ENCODE data around the gene SNTA1.
"Not testable (repeated sequence)": the region's sequence is repeated elsewhere in the genome, so short reads cannot be mapped to it uniquely, and the experiment has no call there.

The SNTA1 gene

DNA sequence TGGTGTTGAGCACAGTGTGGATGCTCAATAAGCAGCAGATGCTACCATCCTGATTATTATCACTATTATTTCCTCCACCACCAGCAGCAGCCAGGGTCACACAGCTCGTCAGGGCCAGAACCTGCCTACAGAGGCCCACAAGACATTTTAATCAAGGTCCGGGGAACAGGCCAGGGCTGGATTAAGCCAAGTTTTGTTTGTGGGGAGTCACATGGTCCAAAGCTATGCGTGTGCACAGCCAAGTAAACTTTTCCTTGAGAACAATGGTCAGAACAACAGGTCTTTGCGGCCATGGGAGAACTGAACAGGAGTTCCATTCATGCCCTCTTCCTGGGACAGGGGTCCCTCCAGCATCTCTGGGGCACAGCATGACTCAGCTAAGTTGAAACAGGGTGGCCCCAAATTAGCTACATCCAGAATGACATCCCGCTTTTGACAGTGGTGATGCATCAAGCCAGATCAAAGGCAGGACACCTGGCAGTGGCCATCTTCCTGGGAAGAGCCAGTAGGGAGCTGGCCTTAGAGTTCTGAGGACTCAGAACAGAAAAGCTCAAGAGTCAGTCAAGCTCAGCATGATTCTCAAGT lies 11.7 kb downstream of the SNTA1 start:
- DNase-seq = peak in 8 of 14 donors; percentile 10 to 68 (median 34)

- not testable (repeated sequence) for DNase-seq
Measured at GRCh38 chr20:33423875-33424274, 19.7 kb downstream of the SNTA1 start.

DNA sequence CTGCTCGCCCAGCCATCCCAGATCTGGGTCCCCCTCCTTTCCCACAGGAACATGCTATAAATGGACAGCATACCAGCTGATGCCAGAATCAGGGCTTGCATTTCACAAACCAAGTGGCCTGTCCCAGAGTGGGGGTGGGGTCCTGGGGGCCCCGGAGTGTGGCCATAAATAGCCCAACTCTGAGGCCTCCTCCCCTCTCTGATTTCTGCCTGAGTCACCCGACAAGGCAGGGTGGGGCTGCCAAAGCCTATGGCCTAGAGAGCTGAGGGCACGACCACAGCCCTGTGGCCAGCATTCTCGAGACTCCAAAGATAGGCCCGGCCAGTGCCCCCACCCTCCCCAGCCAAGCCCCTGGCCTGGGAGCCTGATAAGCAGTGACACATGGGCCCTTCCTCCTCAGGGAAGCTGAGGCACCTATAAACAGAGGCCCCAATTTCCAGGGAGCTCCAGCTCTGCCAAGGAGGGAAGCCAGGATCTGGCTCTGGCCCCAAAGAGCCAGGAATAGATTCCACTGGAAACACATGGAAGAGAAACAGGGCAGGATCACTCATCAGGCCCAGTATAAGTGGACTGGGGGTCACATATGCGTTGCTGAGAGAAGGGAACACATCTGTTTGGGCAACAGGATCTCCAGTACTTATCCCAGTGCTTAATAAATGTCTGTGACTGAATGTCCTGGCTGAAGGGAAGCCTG lies 20.3 kb downstream of the SNTA1 start:
- DNase-seq = no peak

DNA sequence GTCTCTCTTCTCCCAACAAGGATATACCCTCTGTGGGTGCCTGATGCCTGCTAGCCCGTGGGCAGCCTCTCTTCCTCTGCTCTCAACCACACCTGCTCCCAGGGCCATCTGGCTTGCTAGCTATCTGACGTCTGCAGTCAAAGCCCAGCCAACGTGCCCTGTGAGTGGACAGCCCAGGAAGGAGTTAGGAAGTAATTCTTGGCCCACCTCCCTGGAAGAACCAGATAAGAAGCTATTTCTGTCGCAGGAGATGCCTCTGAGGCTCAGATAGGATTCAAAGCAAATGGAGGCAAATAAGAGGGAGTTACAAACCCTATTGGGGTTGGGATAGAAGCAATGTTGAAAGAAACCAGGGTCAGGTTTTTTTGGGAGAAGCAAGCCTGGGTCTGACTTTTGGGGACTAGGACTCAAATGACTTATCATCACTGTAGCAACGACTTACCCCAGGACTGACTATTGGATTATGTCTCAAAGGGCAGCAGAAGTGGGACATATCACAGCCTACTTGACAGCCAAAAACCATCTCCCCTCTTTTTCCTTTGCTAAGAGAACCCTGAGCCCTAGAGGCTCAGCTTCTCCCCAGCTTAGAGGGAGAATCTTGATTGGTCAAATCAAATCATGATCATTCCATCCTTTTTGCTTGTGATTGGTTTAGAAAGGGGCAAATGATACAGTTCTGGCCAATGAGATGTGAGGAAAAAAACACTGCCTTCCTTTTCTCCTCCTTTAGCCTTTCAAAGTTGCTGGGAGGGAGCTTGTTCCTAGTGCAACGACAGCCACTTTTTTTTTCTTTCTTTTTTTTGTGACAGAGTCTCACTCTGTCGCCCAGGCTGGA lies 24.2 kb downstream of the SNTA1 start:
- no peak for DNase-seq

DNA sequence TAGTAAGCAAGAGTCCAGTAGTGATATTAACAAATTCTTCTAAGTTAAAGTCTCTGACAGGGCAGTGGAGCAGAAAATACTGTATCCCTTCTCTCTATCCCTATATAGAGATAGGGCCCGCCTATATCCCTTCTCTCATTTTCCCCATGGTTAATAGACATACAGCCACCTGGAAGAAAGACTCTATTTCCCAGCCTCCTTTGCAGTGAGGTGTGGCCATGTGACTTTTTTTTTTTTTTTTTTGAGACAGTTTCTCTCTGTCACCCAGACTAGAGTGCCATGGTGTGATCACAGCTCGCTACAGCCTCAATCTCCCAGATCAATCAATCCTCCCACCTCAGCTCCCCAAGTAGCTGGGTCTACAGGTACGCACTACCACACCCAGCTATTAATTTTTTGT lies 25.5 kb downstream of the SNTA1 start:
- no peak for DNase-seq

DNA sequence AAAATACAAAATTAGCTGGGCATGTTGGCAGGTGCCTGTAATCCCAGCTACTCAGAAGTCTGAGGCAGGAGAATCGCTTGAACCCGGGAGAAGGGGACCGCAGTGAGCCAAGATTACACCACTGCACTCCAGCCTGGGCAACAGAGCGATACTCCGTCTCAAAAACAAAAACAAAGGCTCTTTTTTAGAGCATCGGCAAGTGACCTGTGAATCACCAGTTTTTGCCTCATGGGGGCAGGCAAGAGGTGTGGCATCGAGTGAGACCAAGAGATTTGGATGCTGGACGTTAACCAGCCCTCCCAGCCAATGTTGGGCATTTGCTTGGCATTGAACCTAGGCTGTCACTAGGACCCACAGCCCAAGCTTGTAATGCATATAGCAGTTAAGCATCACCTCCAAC lies 27.6 kb downstream of the SNTA1 start:
- DNase-seq = peak in 8 of 14 donors; percentile 5 to 29 (median 18)

GRCh38 chr20:33412484-33412838 lies 31.1 kb downstream of the SNTA1 start:
- no peak for DNase-seq

DNA sequence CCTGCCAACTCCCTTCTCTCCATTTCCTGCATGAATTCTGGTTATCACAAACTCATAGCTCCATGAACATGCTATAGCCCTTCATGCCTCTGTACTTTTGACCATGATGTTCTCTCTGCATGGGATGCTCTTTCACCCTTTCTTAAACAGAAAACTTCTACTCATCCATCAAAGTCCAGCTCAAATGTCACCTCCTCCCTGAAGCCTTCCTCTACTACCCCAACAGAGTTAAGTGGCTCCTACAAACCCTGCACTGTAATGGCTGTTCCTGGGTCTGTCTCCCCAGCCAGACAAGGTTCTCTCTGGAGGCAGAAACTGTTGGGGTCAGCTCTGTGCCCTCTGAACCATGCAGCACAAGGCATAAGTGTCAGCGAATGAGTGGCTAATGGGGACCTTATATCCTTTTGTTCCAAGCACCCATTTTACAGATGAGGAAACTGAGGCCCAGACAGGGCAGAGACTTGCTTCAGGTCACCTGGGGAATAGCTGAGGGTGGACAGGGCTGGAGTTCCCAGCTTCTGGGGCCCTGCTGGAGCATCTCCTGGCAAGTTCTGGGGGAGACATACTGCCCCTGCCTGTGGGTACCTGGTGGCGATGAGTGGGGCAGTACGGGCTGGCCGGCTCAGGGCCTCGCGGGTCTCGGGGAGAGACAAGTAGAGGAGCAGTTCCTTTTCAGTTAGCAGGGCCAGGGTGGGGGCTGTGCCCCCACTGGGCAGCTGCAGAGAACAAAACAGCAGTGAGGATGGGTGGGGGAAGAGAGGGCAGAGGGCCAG lies 31.7 kb downstream of the SNTA1 start:
- no peak for DNase-seq

DNA sequence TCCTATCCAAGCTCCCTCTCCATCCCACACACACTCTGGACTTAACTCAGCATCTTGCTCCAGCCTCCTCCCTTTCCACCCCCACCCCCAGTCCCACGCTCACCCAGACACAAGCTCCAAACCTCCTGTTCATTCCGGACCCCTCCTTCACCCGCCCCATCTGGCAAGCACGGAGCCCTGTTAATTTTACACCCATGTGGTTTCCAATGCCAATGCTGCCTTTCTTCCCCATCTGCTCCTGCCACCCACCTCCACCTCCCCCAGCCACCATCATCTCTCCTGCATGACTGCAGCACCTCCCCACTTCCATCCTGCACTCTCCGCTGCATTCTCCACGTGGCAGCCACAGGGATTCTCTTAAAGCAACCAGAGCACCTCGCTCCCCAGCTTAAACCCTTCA lies 32.3 kb downstream of the SNTA1 start:
- DNase-seq = no peak

GRCh38 chr20:33410081-33410742 lies 33.4 kb downstream of the SNTA1 start:
- no peak for DNase-seq

DNA sequence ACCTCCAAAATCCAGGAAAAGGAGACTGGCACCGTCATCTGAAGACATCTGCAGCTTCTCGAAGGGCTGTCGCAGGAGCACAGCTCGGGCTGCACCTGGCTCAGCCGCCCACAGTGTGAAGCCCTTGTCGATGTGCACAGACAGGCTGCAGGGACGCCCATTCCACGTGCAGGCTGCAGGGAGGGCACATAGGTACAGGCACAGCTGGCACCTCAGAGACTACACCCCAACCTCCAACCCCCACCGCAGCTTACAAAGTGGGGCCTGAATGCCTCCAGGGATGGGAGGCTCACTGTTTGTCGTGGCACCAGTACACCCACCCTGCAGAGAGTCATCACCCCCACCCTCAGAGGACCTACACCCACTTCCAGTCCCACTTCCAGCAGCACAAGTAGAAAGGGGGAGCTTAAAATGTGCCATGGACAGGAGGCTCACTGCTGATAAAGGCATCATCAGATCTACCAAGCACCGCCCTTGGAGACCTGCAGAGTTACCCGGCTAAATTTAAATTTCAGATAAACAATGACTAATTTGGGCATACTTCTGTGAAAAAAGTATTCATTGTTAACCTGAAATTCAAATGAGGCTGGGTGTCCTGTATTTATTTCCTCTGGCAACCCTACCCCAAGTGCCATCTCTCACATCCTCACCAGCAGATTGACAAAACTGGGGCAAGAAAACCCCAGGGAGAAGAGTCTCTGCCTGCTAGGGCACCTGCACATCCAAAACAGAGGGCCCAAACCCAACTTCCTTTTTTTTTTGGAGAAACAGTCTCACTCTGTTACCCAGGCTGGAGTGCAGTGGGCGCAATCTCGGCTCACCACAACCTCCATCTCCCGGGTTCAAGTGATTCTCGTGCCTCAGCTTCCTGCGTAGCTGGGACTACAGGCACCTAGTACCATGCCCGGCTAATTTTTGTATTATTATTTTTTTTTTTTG lies 34.6 kb downstream of the SNTA1 start:
- no peak for DNase-seq

GRCh38 chr20:33408313-33408712 lies 35.2 kb downstream of the SNTA1 start:
- no peak for DNase-seq

DNA sequence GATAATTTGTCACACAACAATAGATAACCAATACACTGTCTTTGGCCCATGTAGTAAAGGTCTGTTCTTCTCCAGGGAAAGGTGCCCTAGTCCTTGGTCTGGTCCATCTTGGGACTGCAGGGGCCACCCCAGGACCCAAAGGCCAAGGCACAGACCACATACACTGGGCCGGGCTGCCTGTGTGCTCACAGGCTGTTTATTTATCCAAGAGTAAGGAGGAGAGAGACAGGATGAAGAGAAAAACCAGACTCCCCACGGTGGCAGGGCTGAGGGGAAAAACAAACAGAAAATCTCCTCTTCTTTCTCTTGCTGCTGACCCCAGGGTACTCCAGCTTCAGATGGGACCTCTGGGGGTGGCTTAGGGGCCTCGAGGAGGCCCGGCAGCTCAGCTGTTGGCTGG lies 35.8 kb downstream of the SNTA1 start:
- no peak for DNase-seq

DNA sequence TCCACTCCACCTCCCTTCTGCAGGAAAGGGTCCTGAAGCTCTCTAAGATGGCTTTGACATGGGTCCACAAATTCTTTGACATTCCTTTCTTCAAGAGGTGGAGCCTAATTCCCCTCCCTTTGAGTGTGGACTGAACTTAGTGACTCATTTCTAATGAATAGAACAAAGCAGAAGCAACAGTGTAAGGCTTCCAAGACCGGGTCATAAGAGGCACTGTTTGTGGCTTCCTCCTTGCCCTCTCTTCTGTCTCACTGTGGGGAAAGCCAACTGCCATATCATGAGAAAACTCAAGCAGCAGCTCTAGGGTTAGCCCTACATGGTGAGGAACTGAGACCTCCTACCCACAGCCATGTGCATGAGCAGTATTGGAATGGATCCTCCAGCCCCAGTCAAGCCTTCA lies 36.3 kb downstream of the SNTA1 start:
- no peak for DNase-seq

- DNase-seq = no peak
Measured at GRCh38 chr20:33404281-33404680, 39.3 kb downstream of the SNTA1 start.

- no peak for DNase-seq
Measured at GRCh38 chr20:33401921-33402369, 41.6 kb downstream of the SNTA1 start.

GRCh38 chr20:33401184-33401920 lies 42.2 kb downstream of the SNTA1 start, which contains the start of gene CDK5RAP1:
TSS of gene CDK5RAP1 (minus strand) at chr20:33401519. CDS start at chr20:33397064, 4,455 bp downstream.
- peak; percentile 4 to 82 (median 69) for DNase-seq

- DNase-seq = no peak
Measured at GRCh38 chr20:33400812-33401183, 42.8 kb downstream of the SNTA1 start.

GRCh38 chr20:33399924-33400323 lies 43.6 kb downstream of the SNTA1 start:
- no peak for DNase-seq

DNA sequence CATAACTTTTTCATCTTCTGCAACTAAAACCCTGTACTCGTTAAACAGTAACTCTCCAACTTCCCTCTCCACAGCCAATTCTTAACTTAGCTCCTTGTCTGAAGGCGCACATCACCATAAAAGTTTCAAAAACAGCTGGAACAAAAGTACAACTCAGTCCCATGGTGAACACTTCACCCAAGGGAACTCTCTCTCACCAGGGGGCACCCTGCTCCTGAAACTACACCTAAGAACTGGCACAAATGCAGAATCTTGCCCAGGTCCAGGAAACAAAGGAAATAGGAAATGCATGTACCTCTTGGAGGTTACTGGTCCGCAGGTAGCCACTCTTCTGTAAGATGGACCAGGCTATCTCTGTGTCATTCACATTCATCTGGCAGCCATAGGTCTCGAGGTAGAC lies 48.8 kb downstream of the SNTA1 start:
- DNase-seq = no peak
